GM23338 (cell line): ENCODE results near the gene ESPL1. TPM values are rescaled to one million over a fixed set of nuclear protein-coding genes. Genes with fewer than 3 reads are reported as not detected.
A peak's percentile ranks its signal among the peaks of the same experiment; 100 is the strongest.

ENCODE experiments used
- ATAC-seq: fragments of 200-7000 bp; cut with Tn5 transposase; 3 replicates; pipeline ENCODE4 v1.9.1; 2020
- DNase-seq: peaks from one replicate; pipeline ENCODE4 v3.0.0-alpha.2; 2015; ENCODE audit warnings: low spot score
- H2AFZ ChIP-seq: fragments of 200-600 bp; sonication (generic); 2 replicates; pipeline ENCODE4 v1.8.0; 2016; ENCODE audit warnings: antibody characterized with exemption, mild to moderate bottlenecking, moderate library complexity
- H3F3A ChIP-seq: fragments of 200-600 bp; sonication (generic); replicated peaks from 2 replicates; pipeline ENCODE4 v1.8.0; 2017; ENCODE audit warnings: antibody characterized with exemption, mixed run types, low read depth
- H3K27ac ChIP-seq: fragments of 200-600 bp; sonication (generic); 2 replicates; pipeline ENCODE4 v1.6.1; 2016; ENCODE audit warnings: low read depth
- H3K27me3 ChIP-seq: fragments of 200-600 bp; sonication (generic); 2 replicates; pipeline ENCODE4 v1.8.0; 2016; ENCODE audit warnings: mild to moderate bottlenecking, mixed run types, moderate library complexity; ENCODE audit not compliant: insufficient read depth
- H3K36me3 ChIP-seq: fragments of 200-600 bp; sonication (generic); 2 replicates; pipeline ENCODE4 v1.8.0; 2016; ENCODE audit warnings: mild to moderate bottlenecking; ENCODE audit not compliant: insufficient read depth
- H3K4me1 ChIP-seq: fragments of 200-600 bp; sonication (generic); 2 replicates; pipeline ENCODE4 v1.8.0; 2016; ENCODE audit warnings: mild to moderate bottlenecking, moderate library complexity; ENCODE audit not compliant: insufficient read depth
- H3K4me2 ChIP-seq: fragments of 200-600 bp; sonication (generic); 2 replicates; pipeline ENCODE4 v1.7.1; 2017; ENCODE audit warnings: mixed run types
- H3K4me3 ChIP-seq: fragments of 200-600 bp; sonication (generic); 2 replicates; pipeline ENCODE4 v1.6.1; 2016; ENCODE audit warnings: mixed run types
- H3K79me2 ChIP-seq: fragments of 200-600 bp; sonication (generic); replicated peaks from 2 replicates; pipeline ENCODE4 v1.8.0; 2017; ENCODE audit warnings: mild to moderate bottlenecking; ENCODE audit not compliant: insufficient read depth
- H3K9me2 ChIP-seq: fragments of 200-600 bp; sonication (generic); 2 replicates; pipeline ENCODE4 v1.8.0; 2017; ENCODE audit not compliant: insufficient read depth
- H4K20me1 ChIP-seq: fragments of 200-600 bp; sonication (generic); replicated peaks from 2 replicates; pipeline ENCODE4 v1.8.0; 2017; ENCODE audit warnings: mild to moderate bottlenecking; ENCODE audit not compliant: insufficient read depth
- H3K27ac Mint-ChIP-seq: 2 replicates; pipeline ENCODE4 v1.8.0; 2020; ENCODE audit warnings: inconsistent platforms, mild to moderate bottlenecking, moderate library complexity, mixed read lengths
- H3K27me3 Mint-ChIP-seq: 3 replicates; pipeline ENCODE4 v1.8.0; 2022; ENCODE audit warnings: low read depth, mild to moderate bottlenecking, moderate library complexity, mixed read lengths, inconsistent platforms; ENCODE audit not compliant: insufficient read depth, poor library complexity
- H3K36me3 Mint-ChIP-seq: 3 replicates; pipeline ENCODE4 v1.8.0; 2021; ENCODE audit warnings: low read depth, mild to moderate bottlenecking, inconsistent platforms, moderate library complexity, mixed read lengths
- H3K4me1 Mint-ChIP-seq: 3 replicates; pipeline ENCODE4 v1.8.0; 2020; ENCODE audit warnings: mild to moderate bottlenecking, inconsistent platforms, mixed read lengths
- H3K4me3 Mint-ChIP-seq: 3 replicates; pipeline ENCODE4 v1.8.0; 2021; ENCODE audit warnings: moderate library complexity, mild to moderate bottlenecking, inconsistent platforms, mixed read lengths
- H3K9me3 Mint-ChIP-seq: 3 replicates; pipeline ENCODE4 v1.8.0; 2020; ENCODE audit warnings: moderate library complexity, mild to moderate bottlenecking, inconsistent platforms, mixed read lengths
- POLR2AphosphoS5 ChIP-seq: IDR thresholded peaks from 2 replicates; pipeline ENCODE4 v1.6.1; 2016; ENCODE audit warnings: antibody characterized with exemption, low read depth
- polyA plus RNA-seq: library from polyadenylated mRNA; unstranded; fragments of >200 nt; fragmentation: Nextera tagmentation; extraction: Ambion mirVana; gene quantifications from 2 replicates; pipeline ENCODE4 v1.2.1, GENCODE V29; 2016
- total RNA-seq: library from RNA; depleted of rRNA; stranded (reverse); fragments of >200 nt; shearing (Covaris generic); gene quantifications from 2 replicates; pipeline ENCODE4 v1.2.3, GENCODE V29; 2014
- TF ChIP-seq, protein P1 (sequence below): IDR thresholded peaks from 2 replicates; pipeline ENCODE4 v1.6.1; 2016; ENCODE audit warnings: antibody characterized with exemption
- TF ChIP-seq, protein P2 (sequence below), 2 experiments: fragments of 200-600 bp in 1 of 2; sonication (generic) in 1 of 2; conservative IDR thresholded peaks; 2 replicates each; pipeline versions ENCODE4 v1.5.1 to v1.6.1; 2016 to 2017; ENCODE audit warnings: antibody characterized with exemption in 2 of 2, low read depth in 2 of 2, mild to moderate bottlenecking in 2 of 2, moderate library complexity in 1 of 2
- TF ChIP-seq, protein P3 (sequence below): fragments of 250-450 bp; sonication (Bioruptor Pico); IDR thresholded peaks from 2 replicates; pipeline ENCODE4 v1.5.0; 2020; ENCODE audit warnings: mild to moderate bottlenecking, moderate library complexity

ESPL1 gene
- total and polyA plus RNA-seq, 2 experiments from 2014 or later = 13.2 to 56.5 TPM

DNA sequence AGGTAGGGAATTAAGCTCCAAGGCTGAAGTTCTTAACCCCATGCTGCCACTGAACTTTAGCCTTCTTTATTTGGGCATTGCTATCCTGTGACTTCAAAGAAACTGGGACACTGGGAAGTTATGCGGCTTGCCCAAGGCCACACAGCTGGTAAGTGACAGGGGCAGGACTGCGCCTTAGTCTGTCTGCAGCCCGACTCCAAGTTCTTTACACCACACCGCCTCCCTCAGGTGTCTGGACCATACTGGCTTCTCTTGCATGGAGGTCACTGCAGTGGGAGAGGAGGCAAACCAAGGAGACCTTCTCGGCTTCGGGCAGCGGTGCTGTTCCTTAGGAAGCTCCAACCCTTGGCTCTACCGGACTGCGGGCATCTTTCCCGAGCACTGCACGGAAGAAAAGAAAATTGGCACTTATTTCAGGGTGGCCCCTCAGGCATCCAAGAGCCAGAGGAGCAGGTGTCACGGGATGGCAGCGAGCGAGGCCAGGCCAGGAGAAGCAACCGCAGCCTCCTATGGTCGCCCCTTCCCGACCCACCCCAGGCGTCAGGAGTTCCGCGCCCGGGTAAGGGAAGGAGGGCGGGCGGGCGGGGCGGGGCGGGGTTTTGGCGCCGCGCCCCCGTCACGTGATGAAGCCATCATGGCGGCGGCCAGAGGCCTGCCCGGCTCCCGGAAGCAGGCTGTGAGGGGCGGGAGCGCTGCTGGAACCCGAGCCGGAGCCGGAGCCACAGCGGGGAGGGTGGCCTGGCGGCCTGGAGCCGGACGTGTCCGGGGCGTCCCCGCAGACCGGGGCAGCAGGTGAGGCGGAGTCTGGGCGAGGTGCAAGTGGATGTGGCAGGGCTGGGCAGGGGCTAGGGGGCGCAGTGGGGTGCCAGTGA, 16.4 kb upstream of the ESPL1 start:
- Histone ChIP-seq H3K27me3 (no peaks in the 10 kb centered on the region), H3K4me1 (peaks cover 17% of the 10 kb centered on the region), H3K36me3 (no peaks in the 10 kb centered on the region), H3K79me2 (peaks cover 4% of the 10 kb centered on the region; the same call in 1 of the 2 replicates), H3F3A (peaks cover 13% of the 10 kb centered on the region), H4K20me1 (no peaks in the 10 kb centered on the region), H3K4me3 (peak overlapping the region; percentile 94), H3K27ac (peak overlapping the region; percentile 79; the same call in 1 of the 2 replicates), H3K4me2 (peak overlapping the region; percentile 98), H2AFZ (peak overlapping the region; percentile 98), H3K9me2 (no peaks in the 10 kb centered on the region)
- ATAC-seq (peak; percentile 87), DNase-seq (peak; percentile 90)
- peaks cover 24% of the 10 kb centered on the region for H3K4me1 Mint-ChIP-seq
- TF ChIP-seq, protein P1, sequence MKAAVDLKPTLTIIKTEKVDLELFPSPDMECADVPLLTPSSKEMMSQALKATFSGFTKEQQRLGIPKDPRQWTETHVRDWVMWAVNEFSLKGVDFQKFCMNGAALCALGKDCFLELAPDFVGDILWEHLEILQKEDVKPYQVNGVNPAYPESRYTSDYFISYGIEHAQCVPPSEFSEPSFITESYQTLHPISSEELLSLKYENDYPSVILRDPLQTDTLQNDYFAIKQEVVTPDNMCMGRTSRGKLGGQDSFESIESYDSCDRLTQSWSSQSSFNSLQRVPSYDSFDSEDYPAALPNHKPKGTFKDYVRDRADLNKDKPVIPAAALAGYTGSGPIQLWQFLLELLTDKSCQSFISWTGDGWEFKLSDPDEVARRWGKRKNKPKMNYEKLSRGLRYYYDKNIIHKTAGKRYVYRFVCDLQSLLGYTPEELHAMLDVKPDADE = no peak
- TF ChIP-seq POLR2AphosphoS5 = peak; percentile 71
- TF ChIP-seq, protein P2, sequence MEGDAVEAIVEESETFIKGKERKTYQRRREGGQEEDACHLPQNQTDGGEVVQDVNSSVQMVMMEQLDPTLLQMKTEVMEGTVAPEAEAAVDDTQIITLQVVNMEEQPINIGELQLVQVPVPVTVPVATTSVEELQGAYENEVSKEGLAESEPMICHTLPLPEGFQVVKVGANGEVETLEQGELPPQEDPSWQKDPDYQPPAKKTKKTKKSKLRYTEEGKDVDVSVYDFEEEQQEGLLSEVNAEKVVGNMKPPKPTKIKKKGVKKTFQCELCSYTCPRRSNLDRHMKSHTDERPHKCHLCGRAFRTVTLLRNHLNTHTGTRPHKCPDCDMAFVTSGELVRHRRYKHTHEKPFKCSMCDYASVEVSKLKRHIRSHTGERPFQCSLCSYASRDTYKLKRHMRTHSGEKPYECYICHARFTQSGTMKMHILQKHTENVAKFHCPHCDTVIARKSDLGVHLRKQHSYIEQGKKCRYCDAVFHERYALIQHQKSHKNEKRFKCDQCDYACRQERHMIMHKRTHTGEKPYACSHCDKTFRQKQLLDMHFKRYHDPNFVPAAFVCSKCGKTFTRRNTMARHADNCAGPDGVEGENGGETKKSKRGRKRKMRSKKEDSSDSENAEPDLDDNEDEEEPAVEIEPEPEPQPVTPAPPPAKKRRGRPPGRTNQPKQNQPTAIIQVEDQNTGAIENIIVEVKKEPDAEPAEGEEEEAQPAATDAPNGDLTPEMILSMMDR (conservative IDR thresholded peaks at IDR 0.05; ENCODE audit: low read depth in 2 of 2) = peak; percentile 47 to 78
- TF ChIP-seq, protein P3, sequence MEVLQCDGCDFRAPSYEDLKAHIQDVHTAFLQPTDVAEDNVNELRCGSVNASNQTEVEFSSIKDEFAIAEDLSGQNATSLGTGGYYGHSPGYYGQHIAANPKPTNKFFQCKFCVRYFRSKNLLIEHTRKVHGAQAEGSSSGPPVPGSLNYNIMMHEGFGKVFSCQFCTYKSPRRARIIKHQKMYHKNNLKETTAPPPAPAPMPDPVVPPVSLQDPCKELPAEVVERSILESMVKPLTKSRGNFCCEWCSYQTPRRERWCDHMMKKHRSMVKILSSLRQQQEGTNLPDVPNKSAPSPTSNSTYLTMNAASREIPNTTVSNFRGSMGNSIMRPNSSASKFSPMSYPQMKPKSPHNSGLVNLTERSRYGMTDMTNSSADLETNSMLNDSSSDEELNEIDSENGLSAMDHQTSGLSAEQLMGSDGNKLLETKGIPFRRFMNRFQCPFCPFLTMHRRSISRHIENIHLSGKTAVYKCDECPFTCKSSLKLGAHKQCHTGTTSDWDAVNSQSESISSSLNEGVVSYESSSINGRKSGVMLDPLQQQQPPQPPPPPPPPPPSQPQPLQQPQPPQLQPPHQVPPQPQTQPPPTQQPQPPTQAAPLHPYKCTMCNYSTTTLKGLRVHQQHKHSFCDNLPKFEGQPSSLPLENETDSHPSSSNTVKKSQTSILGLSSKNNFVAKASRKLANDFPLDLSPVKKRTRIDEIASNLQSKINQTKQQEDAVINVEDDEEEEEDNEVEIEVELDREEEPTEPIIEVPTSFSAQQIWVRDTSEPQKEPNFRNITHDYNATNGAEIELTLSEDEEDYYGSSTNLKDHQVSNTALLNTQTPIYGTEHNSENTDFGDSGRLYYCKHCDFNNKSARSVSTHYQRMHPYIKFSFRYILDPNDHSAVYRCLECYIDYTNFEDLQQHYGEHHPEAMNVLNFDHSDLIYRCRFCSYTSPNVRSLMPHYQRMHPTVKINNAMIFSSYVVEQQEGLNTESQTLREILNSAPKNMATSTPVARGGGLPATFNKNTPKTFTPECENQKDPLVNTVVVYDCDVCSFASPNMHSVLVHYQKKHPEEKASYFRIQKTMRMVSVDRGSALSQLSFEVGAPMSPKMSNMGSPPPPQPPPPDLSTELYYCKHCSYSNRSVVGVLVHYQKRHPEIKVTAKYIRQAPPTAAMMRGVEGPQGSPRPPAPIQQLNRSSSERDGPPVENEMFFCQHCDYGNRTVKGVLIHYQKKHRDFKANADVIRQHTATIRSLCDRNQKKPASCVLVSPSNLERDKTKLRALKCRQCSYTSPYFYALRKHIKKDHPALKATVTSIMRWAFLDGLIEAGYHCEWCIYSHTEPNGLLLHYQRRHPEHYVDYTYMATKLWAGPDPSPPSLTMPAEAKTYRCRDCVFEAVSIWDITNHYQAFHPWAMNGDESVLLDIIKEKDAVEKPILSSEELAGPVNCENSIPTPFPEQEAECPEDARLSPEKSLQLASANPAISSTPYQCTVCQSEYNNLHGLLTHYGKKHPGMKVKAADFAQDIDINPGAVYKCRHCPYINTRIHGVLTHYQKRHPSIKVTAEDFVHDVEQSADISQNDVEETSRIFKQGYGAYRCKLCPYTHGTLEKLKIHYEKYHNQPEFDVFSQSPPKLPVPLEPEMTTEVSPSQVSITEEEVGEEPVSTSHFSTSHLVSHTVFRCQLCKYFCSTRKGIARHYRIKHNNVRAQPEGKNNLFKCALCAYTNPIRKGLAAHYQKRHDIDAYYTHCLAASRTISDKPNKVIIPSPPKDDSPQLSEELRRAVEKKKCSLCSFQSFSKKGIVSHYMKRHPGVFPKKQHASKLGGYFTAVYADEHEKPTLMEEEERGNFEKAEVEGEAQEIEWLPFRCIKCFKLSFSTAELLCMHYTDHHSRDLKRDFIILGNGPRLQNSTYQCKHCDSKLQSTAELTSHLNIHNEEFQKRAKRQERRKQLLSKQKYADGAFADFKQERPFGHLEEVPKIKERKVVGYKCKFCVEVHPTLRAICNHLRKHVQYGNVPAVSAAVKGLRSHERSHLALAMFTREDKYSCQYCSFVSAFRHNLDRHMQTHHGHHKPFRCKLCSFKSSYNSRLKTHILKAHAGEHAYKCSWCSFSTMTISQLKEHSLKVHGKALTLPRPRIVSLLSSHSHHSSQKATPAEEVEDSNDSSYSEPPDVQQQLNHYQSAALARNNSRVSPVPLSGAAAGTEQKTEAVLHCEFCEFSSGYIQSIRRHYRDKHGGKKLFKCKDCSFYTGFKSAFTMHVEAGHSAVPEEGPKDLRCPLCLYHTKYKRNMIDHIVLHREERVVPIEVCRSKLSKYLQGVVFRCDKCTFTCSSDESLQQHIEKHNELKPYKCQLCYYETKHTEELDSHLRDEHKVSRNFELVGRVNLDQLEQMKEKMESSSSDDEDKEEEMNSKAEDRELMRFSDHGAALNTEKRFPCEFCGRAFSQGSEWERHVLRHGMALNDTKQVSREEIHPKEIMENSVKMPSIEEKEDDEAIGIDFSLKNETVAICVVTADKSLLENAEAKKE = no peak
- H3K4me3 Mint-ChIP-seq = peak overlapping the region; percentile 96
- peaks cover 21% of the 10 kb centered on the region for H3K27me3 Mint-ChIP-seq
- peaks cover 6% of the 10 kb centered on the region; the same call in 1 of the 3 replicates for H3K36me3 Mint-ChIP-seq
- H3K27ac Mint-ChIP-seq = peak overlapping the region; percentile 95
- H3K9me3 Mint-ChIP-seq = no peaks in the 10 kb centered on the region; the same call in 2 of the 3 replicates
